BLaER1 (cell line): ENCODE results near the gene GLOD4.
"Not testable (repeated sequence)": the region's sequence is repeated elsewhere in the genome, so short reads cannot be mapped to it uniquely, and the experiment has no call there.

Experiments used
- H3K27ac ChIP-seq: shearing (Covaris generic); formaldehyde crosslinking; 2 replicates; pipeline ENCODE4 v1.8.1; 2022
- H3K27me3 ChIP-seq: shearing (Covaris generic); formaldehyde crosslinking; 2 replicates; pipeline ENCODE4 v1.8.1; 2022
- H3K36me3 ChIP-seq: shearing (Covaris generic); formaldehyde crosslinking; 2 replicates; pipeline ENCODE4 v1.8.1; 2022
- H3K4me1 ChIP-seq: shearing (Covaris generic); formaldehyde crosslinking; 2 replicates; pipeline ENCODE4 v1.8.1; 2022
- H3K4me2 ChIP-seq: shearing (Covaris generic); formaldehyde crosslinking; 2 replicates; pipeline ENCODE4 v1.8.1; 2022
- H3K4me3 ChIP-seq: shearing (Covaris generic); formaldehyde crosslinking; 2 replicates; pipeline ENCODE4 v1.8.1; 2022
- H3K9ac ChIP-seq: shearing (Covaris generic); formaldehyde crosslinking; 2 replicates; pipeline ENCODE4 v1.8.1; 2022
- H3K9me3 ChIP-seq: shearing (Covaris generic); formaldehyde crosslinking; 2 replicates; pipeline ENCODE4 v1.8.1; 2022
- H4K20me1 ChIP-seq: shearing (Covaris generic); formaldehyde crosslinking; 2 replicates; pipeline ENCODE4 v1.8.1; 2022
- Cebpa-rat ChIP-seq: shearing (Covaris generic); IDR thresholded peaks from 2 replicates; pipeline ENCODE4 v1.8.1; 2022

GLOD4 gene

DNA sequence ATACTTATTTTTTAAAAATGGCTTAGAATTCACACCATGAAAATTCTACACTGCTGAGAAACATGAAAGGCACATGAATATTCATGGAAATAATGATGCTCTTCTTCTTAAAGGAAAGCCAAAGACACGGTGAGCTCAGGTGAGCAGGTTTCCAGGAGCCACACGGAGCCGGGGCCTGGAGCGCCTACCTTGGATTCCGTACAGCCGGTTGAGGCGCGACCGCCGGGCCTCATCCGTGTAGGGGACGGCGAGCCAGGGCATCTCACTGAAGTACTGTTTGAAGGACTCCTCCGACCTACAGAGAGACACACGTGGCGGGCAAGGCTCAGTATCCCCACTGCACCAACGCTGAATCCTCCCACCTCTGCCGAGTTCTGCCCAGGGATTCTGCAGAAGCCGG lies 37.2 kb upstream of the GLOD4 start:
- Histone ChIP-seq H3K4me3 (no peak overlapping the region), H3K9me3 (no peaks in the 10 kb centered on the region), H3K27me3 (no peaks in the 10 kb centered on the region), H3K36me3 (peaks cover 76% of the 10 kb centered on the region), H3K4me1 (peaks cover 54% of the 10 kb centered on the region), H3K9ac (no peak overlapping the region), H4K20me1 (peaks cover 16% of the 10 kb centered on the region; the same call in 1 of the 2 replicates), H3K4me2 (peak overlapping the region; percentile 63), H3K27ac (peak overlapping the region; percentile 31)
- no peak for TF ChIP-seq Cebpa-rat

- Histone ChIP-seq H3K4me3 (no peak overlapping the region), H3K27me3 (no peaks in the 10 kb centered on the region), H3K4me1 (peaks cover 55% of the 10 kb centered on the region), H3K4me2 (no peak overlapping the region), H3K36me3 (peaks cover 83% of the 10 kb centered on the region), H3K9me3 (peaks cover 5% of the 10 kb centered on the region; the same call in 1 of the 2 replicates), H4K20me1 (peaks cover 50% of the 10 kb centered on the region; the same call in 1 of the 2 replicates), H3K9ac (no peak overlapping the region), H3K27ac (0 out of 2 replicates have a peak overlapping the region, but pooled peaks have one; percentile 18)
- TF ChIP-seq Cebpa-rat = no peak
Measured at GRCh38 chr17:814371-814770, 32.3 kb upstream of the GLOD4 start.

GRCh38 chr17:812638-813204 lies 30.6 kb upstream of the GLOD4 start:
- peaks cover 67% of the 10 kb centered on the region for H4K20me1 ChIP-seq
- peaks cover 78% of the 10 kb centered on the region for H3K36me3 ChIP-seq
- peak overlapping the region; percentile 75 for H3K4me2 ChIP-seq
- H3K27me3 ChIP-seq = no peaks in the 10 kb centered on the region
- H3K9me3 ChIP-seq = peaks cover 5% of the 10 kb centered on the region; the same call in 1 of the 2 replicates
- TF ChIP-seq Cebpa-rat = no peak
- no peak overlapping the region for H3K9ac ChIP-seq
- H3K4me1 ChIP-seq = peaks cover 66% of the 10 kb centered on the region
- peak overlapping the region; percentile 63; the same call in 1 of the 2 replicates for H3K27ac ChIP-seq
- H3K4me3 ChIP-seq = 0 out of 2 replicates have a peak overlapping the region, but pooled peaks have one; percentile 36

GRCh38 chr17:811051-811784 lies 29.1 kb upstream of the GLOD4 start:
- peak overlapping the region; percentile 52 for H3K9ac ChIP-seq
- H4K20me1 ChIP-seq = peaks cover 70% of the 10 kb centered on the region
- peak overlapping the region; percentile 83 for H3K27ac ChIP-seq
- no peaks in the 10 kb centered on the region for H3K27me3 ChIP-seq
- H3K4me3 ChIP-seq = peak overlapping the region; percentile 55
- peak overlapping the region; percentile 98 for H3K4me2 ChIP-seq
- peaks cover 5% of the 10 kb centered on the region; the same call in 1 of the 2 replicates for H3K9me3 ChIP-seq
- no peak for TF ChIP-seq Cebpa-rat
- H3K4me1 ChIP-seq = peaks cover 81% of the 10 kb centered on the region
- H3K36me3 ChIP-seq = peaks cover 76% of the 10 kb centered on the region

GRCh38 chr17:807523-808294 lies 25.6 kb upstream of the GLOD4 start:
- Histone ChIP-seq H3K36me3 (peaks cover 67% of the 10 kb centered on the region), H3K9ac (peak overlapping the region; percentile 61), H3K9me3 (peaks cover 5% of the 10 kb centered on the region; the same call in 1 of the 2 replicates), H3K4me3 (peak overlapping the region; percentile 37), H4K20me1 (peaks cover 46% of the 10 kb centered on the region), H3K27me3 (no peaks in the 10 kb centered on the region), H3K4me2 (peak overlapping the region; percentile 98), H3K4me1 (peaks cover 96% of the 10 kb centered on the region), H3K27ac (peak overlapping the region; percentile 83)
- TF ChIP-seq Cebpa-rat = no peak

DNA sequence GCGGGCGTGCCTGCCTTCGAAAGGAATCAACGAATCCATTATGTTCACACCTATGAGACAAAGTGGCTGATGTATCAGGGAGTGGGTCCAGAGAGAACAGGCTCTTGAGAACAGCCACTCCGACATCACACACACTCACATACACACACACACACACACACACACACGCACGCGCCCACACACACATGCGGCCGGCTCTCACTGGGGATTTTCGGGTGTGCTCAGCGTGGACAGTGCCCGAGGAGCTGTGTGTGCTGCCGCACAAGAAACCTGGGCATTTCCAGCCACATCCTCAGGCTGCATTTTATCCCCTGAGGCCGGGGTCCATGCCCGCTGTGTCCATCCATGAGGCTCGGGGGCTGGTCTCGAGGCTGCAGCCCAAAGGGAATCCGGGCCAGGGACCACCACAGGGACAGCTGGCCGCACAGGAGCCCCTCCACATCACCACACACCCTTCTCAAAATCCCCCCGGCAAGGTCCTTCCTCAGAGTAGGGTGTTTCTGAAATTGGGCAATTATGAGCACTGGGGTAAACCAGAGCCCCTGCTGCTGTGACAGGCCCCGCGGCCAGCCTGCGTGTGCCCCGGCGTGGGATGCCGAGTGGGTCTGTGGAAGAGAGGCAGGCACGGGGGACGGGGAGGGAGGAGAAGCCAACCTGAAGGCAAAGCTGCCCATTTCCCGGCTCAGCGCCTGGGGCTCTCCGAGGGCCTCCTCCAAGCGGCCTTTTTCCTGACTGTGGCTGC lies 24.9 kb upstream of the GLOD4 start:
- Histone ChIP-seq H4K20me1 (peaks cover 39% of the 10 kb centered on the region), H3K4me1 (peaks cover 96% of the 10 kb centered on the region), H3K27me3 (no peaks in the 10 kb centered on the region), H3K9me3 (no peaks in the 10 kb centered on the region), H3K4me3 (peak overlapping the region; percentile 37), H3K9ac (peak overlapping the region; percentile 61), H3K36me3 (peaks cover 66% of the 10 kb centered on the region), H3K27ac (peak overlapping the region; percentile 83), H3K4me2 (peak overlapping the region; percentile 98)
- no peak for TF ChIP-seq Cebpa-rat

DNA sequence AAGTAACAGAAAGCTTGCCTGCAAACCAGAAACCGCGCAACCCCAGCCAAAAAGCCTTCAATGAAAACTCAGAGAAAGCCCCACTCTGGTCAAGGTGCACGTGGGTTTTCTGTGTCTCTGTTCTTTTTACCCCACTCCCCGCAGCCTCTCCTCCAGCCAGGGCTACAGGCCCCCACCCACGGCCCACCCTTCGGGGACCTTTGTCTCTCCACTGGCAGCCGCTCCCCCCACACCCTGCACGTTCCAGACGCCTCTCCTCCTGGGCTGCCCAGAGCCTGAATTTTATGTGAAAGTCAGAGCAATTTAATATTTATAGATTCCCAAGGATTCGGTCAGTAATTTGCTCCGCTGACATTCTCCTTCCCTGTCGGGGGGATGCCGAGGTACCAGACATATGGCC lies 24.3 kb upstream of the GLOD4 start:
- no peak for TF ChIP-seq Cebpa-rat
- H3K36me3 ChIP-seq = peaks cover 66% of the 10 kb centered on the region
- H3K4me3 ChIP-seq = no peak overlapping the region
- H3K9ac ChIP-seq = peak overlapping the region; percentile 61; the same call in 1 of the 2 replicates
- H3K4me2 ChIP-seq = peak overlapping the region; percentile 98
- H3K27ac ChIP-seq = peak overlapping the region; percentile 83
- H3K9me3 ChIP-seq = no peaks in the 10 kb centered on the region
- H4K20me1 ChIP-seq = peaks cover 37% of the 10 kb centered on the region
- H3K4me1 ChIP-seq = peaks cover 92% of the 10 kb centered on the region
- no peaks in the 10 kb centered on the region for H3K27me3 ChIP-seq

- H3K9ac ChIP-seq = peak overlapping the region; percentile 96; the same call in 1 of the 2 replicates
- not testable (repeated sequence) for H3K9me3 ChIP-seq, H3K27me3 ChIP-seq
- H3K4me2 ChIP-seq = peak overlapping the region; percentile 98
- peak overlapping the region; percentile 76; the same call in 1 of the 2 replicates for H3K4me3 ChIP-seq
- peaks cover 88% of the 10 kb centered on the region for H3K4me1 ChIP-seq
- H3K27ac ChIP-seq = peak overlapping the region; percentile 97
- peaks cover 66% of the 10 kb centered on the region for H3K36me3 ChIP-seq
- peaks cover 32% of the 10 kb centered on the region for H4K20me1 ChIP-seq
Measured at GRCh38 chr17:805886-806285, 23.8 kb upstream of the GLOD4 start.
